ENCODE measurements around the gene HSPE1. TPM values are rescaled to one million over a fixed set of nuclear protein-coding genes. Genes with fewer than 3 reads are reported as not detected.

The HSPE1 gene
- polyA plus RNA-seq, 1 donor from 2014 or later, result 177 TPM

GRCh38 chr2:197513915-197514314 lies 13.7 kb downstream of the HSPE1 start:
- Histone ChIP-seq H3F3A (ENCODE audit: insufficient read depth, low read length, poor library complexity, severe bottlenecking) (peaks cover 3% of the 10 kb centered on the region), H3K4me3 (ENCODE audit: low read length) (no peak overlapping the region), H4K20me1 (ENCODE audit: insufficient read depth) (no peaks in the 10 kb centered on the region), H3K4me2 (ENCODE audit: low read length) (no peak overlapping the region), H3K36me3 (ENCODE audit: insufficient read depth, low read length) (no peaks in the 10 kb centered on the region), H3K27me3 (ENCODE audit: insufficient read depth, low read depth, low read length) (no peaks in the 10 kb centered on the region), H3K79me2 (replicated peaks; ENCODE audit: insufficient read depth, low read length) (peaks cover 27% of the 10 kb centered on the region), H3K9me3 (ENCODE audit: low read length) (no peaks in the 10 kb centered on the region), H2AFZ (ENCODE audit: low read depth, low read length) (no peak overlapping the region), H3K9ac (ENCODE audit: low read length) (no peak overlapping the region), H3K27ac (ENCODE audit: low read length) (no peak overlapping the region), H3K9me2 (ENCODE audit: insufficient read depth, low read length) (no peaks in the 10 kb centered on the region)
- no peak for TF ChIP-seq CTCF (IDR thresholded peaks at IDR 0.05; ENCODE audit: poor library complexity, severe bottlenecking)
- no peak for TF ChIP-seq POLR2AphosphoS5 (IDR thresholded peaks at IDR 0.05)
- no peak for TF ChIP-seq RAD21 (conservative IDR thresholded peaks at IDR 0.05)
- TF ChIP-seq MXI1 (conservative IDR thresholded peaks at IDR 0.05; ENCODE audit: poor library complexity, severe bottlenecking), result no peak
- no peak for TF ChIP-seq TAF1 (IDR thresholded peaks at IDR 0.05; ENCODE audit: low read depth)
- no peak for TF ChIP-seq SMC3 (conservative IDR thresholded peaks at IDR 0.05; ENCODE audit: poor library complexity)
- TF ChIP-seq EZH2 (IDR thresholded peaks at IDR 0.05; ENCODE audit: borderline replicate concordance, insufficient read depth, low read length, poor library complexity, severe bottlenecking), result no peak
- TF ChIP-seq EP300 (conservative IDR thresholded peaks at IDR 0.05; ENCODE audit: poor library complexity, severe bottlenecking), result no peak
- TF ChIP-seq REST (IDR thresholded peaks at IDR 0.05; ENCODE audit: borderline replicate concordance), result no peak

GRCh38 chr2:197514754-197515153 lies 14.6 kb downstream of the HSPE1 start:
- TF ChIP-seq MXI1 (conservative IDR thresholded peaks at IDR 0.05; ENCODE audit: poor library complexity, severe bottlenecking) (no peak), RAD21 (conservative IDR thresholded peaks at IDR 0.05) (no peak), EZH2 (IDR thresholded peaks at IDR 0.05; ENCODE audit: borderline replicate concordance, insufficient read depth, low read length, poor library complexity, severe bottlenecking) (no peak), EP300 (conservative IDR thresholded peaks at IDR 0.05; ENCODE audit: poor library complexity, severe bottlenecking) (no peak), REST (IDR thresholded peaks at IDR 0.05; ENCODE audit: borderline replicate concordance) (no peak), CTCF (IDR thresholded peaks at IDR 0.05; ENCODE audit: poor library complexity, severe bottlenecking) (no peak), SMC3 (conservative IDR thresholded peaks at IDR 0.05; ENCODE audit: poor library complexity) (no peak), TAF1 (IDR thresholded peaks at IDR 0.05; ENCODE audit: low read depth) (no peak), POLR2AphosphoS5 (IDR thresholded peaks at IDR 0.05) (no peak)
- Histone ChIP-seq H4K20me1 (ENCODE audit: insufficient read depth) (no peaks in the 10 kb centered on the region), H3F3A (ENCODE audit: insufficient read depth, low read length, poor library complexity, severe bottlenecking) (peaks cover 3% of the 10 kb centered on the region), H3K79me2 (replicated peaks; ENCODE audit: insufficient read depth, low read length) (peaks cover 35% of the 10 kb centered on the region), H3K36me3 (ENCODE audit: insufficient read depth, low read length) (no peaks in the 10 kb centered on the region), H3K9ac (ENCODE audit: low read length) (peak overlapping the region; percentile 98), H3K4me2 (ENCODE audit: low read length) (peak overlapping the region; percentile 95), H3K27me3 (ENCODE audit: insufficient read depth, low read depth, low read length) (no peaks in the 10 kb centered on the region), H2AFZ (ENCODE audit: low read depth, low read length) (no peak overlapping the region), H3K9me3 (ENCODE audit: low read length) (no peaks in the 10 kb centered on the region), H3K27ac (ENCODE audit: low read length) (peak overlapping the region; percentile 92), H3K9me2 (ENCODE audit: insufficient read depth, low read length) (no peaks in the 10 kb centered on the region), H3K4me3 (ENCODE audit: low read length) (peak overlapping the region; percentile 99)

All from neural cell (in vitro differentiated cells).